ENCODE results near the gene UBALD2.

The UBALD2 gene

DNA sequence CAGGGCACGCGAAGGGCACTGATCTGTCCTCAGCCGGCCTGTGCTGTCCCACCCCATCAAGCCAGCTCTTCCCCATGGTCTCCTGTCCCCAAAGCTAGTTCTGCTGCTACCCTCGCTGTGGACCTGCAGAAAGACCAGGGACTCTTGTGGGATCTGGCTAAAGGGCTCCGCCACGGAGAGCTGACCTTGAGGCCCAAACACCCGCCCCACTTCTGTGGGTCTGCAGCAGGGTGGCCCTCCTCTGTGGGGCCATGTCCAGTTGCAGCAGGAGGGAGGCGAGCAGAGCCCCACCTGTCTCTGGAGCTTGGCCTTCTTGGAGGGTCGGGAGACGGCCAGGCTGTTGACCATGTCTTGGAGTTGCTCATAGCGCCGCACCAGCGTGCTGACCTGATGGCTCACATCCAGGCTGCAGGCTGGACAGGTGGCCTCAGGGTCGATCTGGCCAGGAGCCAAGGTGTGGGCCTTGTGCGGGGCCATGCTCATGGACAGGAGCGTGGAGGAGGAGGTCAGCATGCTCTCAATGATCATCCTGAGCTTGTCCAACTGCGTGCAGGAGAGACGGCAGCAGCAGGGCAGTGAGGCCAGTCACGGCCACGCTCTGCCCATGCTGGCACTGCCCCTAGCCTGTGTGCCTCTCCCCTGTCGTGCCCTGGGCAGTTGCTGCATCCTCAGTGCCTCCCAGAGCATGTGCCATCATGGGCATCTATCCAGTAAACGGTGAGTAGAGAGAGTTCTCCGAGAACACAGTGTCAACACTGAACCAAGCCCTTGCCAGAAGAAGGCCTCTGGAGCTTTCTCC lies 16.6 kb downstream of the UBALD2 start:
- Histone ChIP-seq H3K27me3 (ENCODE audit: control insufficient read depth, low read length) (no peaks in the 10 kb centered on the region), H4K20me1 (ENCODE audit: control insufficient read depth, insufficient read depth, low read depth, low read length) (no peaks in the 10 kb centered on the region), H3F3A (ENCODE audit: control insufficient read depth, insufficient read depth) (no peaks in the 10 kb centered on the region), H3K4me2 (ENCODE audit: low read length) (no peak overlapping the region), H3K27ac (ENCODE audit: low read depth, low read length) (no peak overlapping the region), H3K9me3 (ENCODE audit: control insufficient read depth, insufficient read depth, low read length) (no peaks in the 10 kb centered on the region), H3K36me3 (ENCODE audit: control insufficient read depth, low read length) (no peaks in the 10 kb centered on the region), H3K79me2 (ENCODE audit: control insufficient read depth, low read length) (no peaks in the 10 kb centered on the region), H3K4me1 (ENCODE audit: control insufficient read depth, low read length) (no peaks in the 10 kb centered on the region), H3K4me3 (ENCODE audit: low read length) (no peak overlapping the region), H3K9me2 (replicated peaks; ENCODE audit: control insufficient read depth, low read length) (no peaks in the 10 kb centered on the region)
- TF ChIP-seq, protein P1, sequence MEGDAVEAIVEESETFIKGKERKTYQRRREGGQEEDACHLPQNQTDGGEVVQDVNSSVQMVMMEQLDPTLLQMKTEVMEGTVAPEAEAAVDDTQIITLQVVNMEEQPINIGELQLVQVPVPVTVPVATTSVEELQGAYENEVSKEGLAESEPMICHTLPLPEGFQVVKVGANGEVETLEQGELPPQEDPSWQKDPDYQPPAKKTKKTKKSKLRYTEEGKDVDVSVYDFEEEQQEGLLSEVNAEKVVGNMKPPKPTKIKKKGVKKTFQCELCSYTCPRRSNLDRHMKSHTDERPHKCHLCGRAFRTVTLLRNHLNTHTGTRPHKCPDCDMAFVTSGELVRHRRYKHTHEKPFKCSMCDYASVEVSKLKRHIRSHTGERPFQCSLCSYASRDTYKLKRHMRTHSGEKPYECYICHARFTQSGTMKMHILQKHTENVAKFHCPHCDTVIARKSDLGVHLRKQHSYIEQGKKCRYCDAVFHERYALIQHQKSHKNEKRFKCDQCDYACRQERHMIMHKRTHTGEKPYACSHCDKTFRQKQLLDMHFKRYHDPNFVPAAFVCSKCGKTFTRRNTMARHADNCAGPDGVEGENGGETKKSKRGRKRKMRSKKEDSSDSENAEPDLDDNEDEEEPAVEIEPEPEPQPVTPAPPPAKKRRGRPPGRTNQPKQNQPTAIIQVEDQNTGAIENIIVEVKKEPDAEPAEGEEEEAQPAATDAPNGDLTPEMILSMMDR (IDR thresholded peaks at IDR 0.05; ENCODE audit: low read depth, low read length, poor library complexity, severe bottlenecking): no peak
- no peak for TF ChIP-seq EZH2phosphoT487 (IDR thresholded peaks at IDR 0.05; ENCODE audit: borderline replicate concordance, low read length)

DNA sequence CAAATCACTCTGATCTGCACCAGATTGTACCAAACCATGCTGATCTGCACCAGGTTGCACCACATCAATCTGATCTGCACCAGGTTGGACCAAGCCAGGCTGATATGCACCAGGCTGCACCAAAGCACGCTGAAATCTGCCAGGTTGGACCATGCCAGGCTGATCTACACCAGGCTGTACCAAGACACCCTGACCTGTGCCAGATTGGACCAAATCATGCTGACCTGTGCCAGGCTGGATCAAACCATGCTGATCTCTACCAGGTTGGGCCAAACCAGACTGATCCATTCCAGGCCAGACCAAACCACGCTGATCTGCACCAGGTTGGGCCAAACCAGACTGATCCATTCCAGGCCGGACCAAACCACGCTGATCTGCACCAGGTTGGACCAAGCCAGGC lies 27.4 kb downstream of the UBALD2 start:
- H3K9me3 ChIP-seq (ENCODE audit: control insufficient read depth, insufficient read depth, low read length): no peaks in the 10 kb centered on the region
- H4K20me1 ChIP-seq (ENCODE audit: control insufficient read depth, insufficient read depth, low read depth, low read length): no peaks in the 10 kb centered on the region
- H3K79me2 ChIP-seq (ENCODE audit: control insufficient read depth, low read length): no peaks in the 10 kb centered on the region
- TF ChIP-seq, protein P1 (IDR thresholded peaks at IDR 0.05; ENCODE audit: low read depth, low read length, poor library complexity, severe bottlenecking): no peak
- TF ChIP-seq EZH2phosphoT487 (IDR thresholded peaks at IDR 0.05; ENCODE audit: borderline replicate concordance, low read length): no peak
- H3K27ac ChIP-seq (ENCODE audit: low read depth, low read length): no peak overlapping the region
- no peaks in the 10 kb centered on the region for H3F3A ChIP-seq (ENCODE audit: control insufficient read depth, insufficient read depth)
- H3K4me1 ChIP-seq (ENCODE audit: control insufficient read depth, low read length): no peaks in the 10 kb centered on the region
- no peak overlapping the region for H3K4me2 ChIP-seq (ENCODE audit: low read length)
- H3K36me3 ChIP-seq (ENCODE audit: control insufficient read depth, low read length): no peaks in the 10 kb centered on the region
- no peaks in the 10 kb centered on the region for H3K9me2 ChIP-seq (replicated peaks; ENCODE audit: control insufficient read depth, low read length)
- H3K27me3 ChIP-seq (ENCODE audit: control insufficient read depth, low read length): no peaks in the 10 kb centered on the region
- no peak overlapping the region for H3K4me3 ChIP-seq (ENCODE audit: low read length)

DNA sequence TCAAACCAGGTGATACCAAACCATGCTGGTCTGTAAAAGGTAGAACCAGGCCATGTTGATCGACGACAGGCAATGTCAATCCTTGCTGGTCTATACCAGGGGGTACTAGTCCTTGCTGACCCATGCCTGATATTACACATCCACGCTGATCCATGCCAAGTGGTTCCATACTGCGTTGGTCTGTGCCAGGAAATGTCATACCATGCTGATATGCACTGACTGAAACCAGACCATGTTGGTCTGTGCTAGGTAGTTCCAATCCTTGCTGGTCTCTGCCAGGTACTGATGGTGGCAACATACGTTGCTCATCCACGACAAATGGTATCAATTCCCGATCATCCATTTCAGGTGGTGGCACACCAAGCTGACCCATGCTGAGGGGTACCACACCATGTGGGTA lies 28.0 kb downstream of the UBALD2 start:
- Histone ChIP-seq H3K27ac (ENCODE audit: low read depth, low read length) (no peak overlapping the region), H3K79me2 (ENCODE audit: control insufficient read depth, low read length) (no peaks in the 10 kb centered on the region), H3K4me2 (ENCODE audit: low read length) (no peak overlapping the region), H4K20me1 (ENCODE audit: control insufficient read depth, insufficient read depth, low read depth, low read length) (no peaks in the 10 kb centered on the region), H3F3A (ENCODE audit: control insufficient read depth, insufficient read depth) (no peaks in the 10 kb centered on the region), H3K4me3 (ENCODE audit: low read length) (no peak overlapping the region), H3K36me3 (ENCODE audit: control insufficient read depth, low read length) (no peaks in the 10 kb centered on the region), H3K4me1 (ENCODE audit: control insufficient read depth, low read length) (no peaks in the 10 kb centered on the region), H3K9me2 (replicated peaks; ENCODE audit: control insufficient read depth, low read length) (no peaks in the 10 kb centered on the region), H3K9me3 (ENCODE audit: control insufficient read depth, insufficient read depth, low read length) (no peaks in the 10 kb centered on the region), H3K27me3 (ENCODE audit: control insufficient read depth, low read length) (no peaks in the 10 kb centered on the region)
- TF ChIP-seq, protein P1 (IDR thresholded peaks at IDR 0.05; ENCODE audit: low read depth, low read length, poor library complexity, severe bottlenecking): no peak
- TF ChIP-seq EZH2phosphoT487 (IDR thresholded peaks at IDR 0.05; ENCODE audit: borderline replicate concordance, low read length): no peak
